IPS-18a (cell line): ENCODE measurements around the gene SH3PXD2B.

ENCODE experiments used
- H3K27ac ChIP-seq: one replicate; pipeline ENCODE4 v1.5.1; 2013; ENCODE audit warnings: low read length
- H3K27me3 ChIP-seq: one replicate; pipeline ENCODE4 v1.6.1; 2013; ENCODE audit warnings: mild to moderate bottlenecking, low read length; ENCODE audit not compliant: control insufficient read depth, insufficient read depth
- H3K36me3 ChIP-seq: one replicate; pipeline ENCODE4 v1.6.1; 2013; ENCODE audit warnings: low read depth, low read length; ENCODE audit not compliant: control insufficient read depth
- H3K4me1 ChIP-seq: one replicate; pipeline ENCODE4 v1.6.1; 2013; ENCODE audit warnings: low read depth, low read length; ENCODE audit not compliant: control insufficient read depth
- H3K4me3 ChIP-seq: one replicate; pipeline ENCODE4 v1.5.1; 2013; ENCODE audit warnings: low read length
- H3K9ac ChIP-seq: one replicate; pipeline ENCODE4 v1.6.1; 2013; ENCODE audit warnings: mild to moderate bottlenecking, low read length, moderate library complexity
- H3K9me3 ChIP-seq: one replicate; pipeline ENCODE4 v1.6.1; 2013; ENCODE audit warnings: low read depth, low read length; ENCODE audit not compliant: control insufficient read depth

Gene SH3PXD2B

GRCh38 chr5:172433071-172433470, 21.3 kb downstream of the SH3PXD2B start:
- Histone ChIP-seq H3K36me3 (peaks cover 3% of the 10 kb centered on the region), H3K27ac (no peak overlapping the region), H3K9ac (no peak overlapping the region), H3K4me3 (no peak overlapping the region), H3K27me3 (no peaks in the 10 kb centered on the region), H3K9me3 (no peaks in the 10 kb centered on the region), H3K4me1 (no peaks in the 10 kb centered on the region)

- Histone ChIP-seq H3K4me3 (no peak overlapping the region), H3K27ac (no peak overlapping the region), H3K9me3 (no peaks in the 10 kb centered on the region), H3K27me3 (no peaks in the 10 kb centered on the region), H3K36me3 (no peaks in the 10 kb centered on the region), H3K4me1 (no peaks in the 10 kb centered on the region), H3K9ac (no peak overlapping the region)
Observed at GRCh38 chr5:172430354-172430753, 24.0 kb downstream of the SH3PXD2B start.

GRCh38 chr5:172429201-172429940, 25.0 kb downstream of the SH3PXD2B start:
- Histone ChIP-seq H3K36me3 (no peaks in the 10 kb centered on the region), H3K9me3 (no peaks in the 10 kb centered on the region), H3K4me1 (no peaks in the 10 kb centered on the region), H3K27ac (no peak overlapping the region), H3K27me3 (no peaks in the 10 kb centered on the region), H3K4me3 (no peak overlapping the region), H3K9ac (no peak overlapping the region)

GRCh38 chr5:172428224-172429166, 25.8 kb downstream of the SH3PXD2B start:
- Histone ChIP-seq H3K27me3 (no peaks in the 10 kb centered on the region), H3K4me1 (no peaks in the 10 kb centered on the region), H3K36me3 (no peaks in the 10 kb centered on the region), H3K27ac (no peak overlapping the region), H3K4me3 (no peak overlapping the region), H3K9ac (no peak overlapping the region), H3K9me3 (no peaks in the 10 kb centered on the region)

- Histone ChIP-seq H3K4me1 (no peaks in the 10 kb centered on the region), H3K27me3 (no peaks in the 10 kb centered on the region), H3K4me3 (no peak overlapping the region), H3K27ac (no peak overlapping the region), H3K36me3 (no peaks in the 10 kb centered on the region), H3K9ac (no peak overlapping the region), H3K9me3 (no peaks in the 10 kb centered on the region)
Observed at GRCh38 chr5:172427202-172427601, 27.1 kb downstream of the SH3PXD2B start.

GRCh38 chr5:172426086-172426485, 28.2 kb downstream of the SH3PXD2B start:
- Histone ChIP-seq H3K27me3 (no peaks in the 10 kb centered on the region), H3K27ac (no peak overlapping the region), H3K9ac (no peak overlapping the region), H3K4me3 (no peak overlapping the region), H3K36me3 (peaks cover 5% of the 10 kb centered on the region), H3K4me1 (no peaks in the 10 kb centered on the region), H3K9me3 (no peaks in the 10 kb centered on the region)

GRCh38 chr5:172425402-172425801, 28.9 kb downstream of the SH3PXD2B start:
- Histone ChIP-seq H3K9me3 (no peaks in the 10 kb centered on the region), H3K27me3 (no peaks in the 10 kb centered on the region), H3K4me1 (no peaks in the 10 kb centered on the region), H3K27ac (no peak overlapping the region), H3K4me3 (no peak overlapping the region), H3K36me3 (peaks cover 8% of the 10 kb centered on the region), H3K9ac (no peak overlapping the region)

GRCh38 chr5:172424808-172425207, 29.5 kb downstream of the SH3PXD2B start:
- no peaks in the 10 kb centered on the region for H3K9me3 ChIP-seq
- no peaks in the 10 kb centered on the region for H3K27me3 ChIP-seq
- no peaks in the 10 kb centered on the region for H3K4me1 ChIP-seq
- peaks cover 12% of the 10 kb centered on the region for H3K36me3 ChIP-seq
- no peak overlapping the region for H3K4me3 ChIP-seq
- H3K9ac ChIP-seq: no peak overlapping the region
- H3K27ac ChIP-seq: no peak overlapping the region

- Histone ChIP-seq H3K4me1 (no peaks in the 10 kb centered on the region), H3K9ac (no peak overlapping the region), H3K36me3 (peaks cover 16% of the 10 kb centered on the region), H3K27ac (no peak overlapping the region), H3K9me3 (no peaks in the 10 kb centered on the region), H3K4me3 (no peak overlapping the region), H3K27me3 (no peaks in the 10 kb centered on the region)
Observed at GRCh38 chr5:172424111-172424490, 30.2 kb downstream of the SH3PXD2B start.

GRCh38 chr5:172423379-172424110, 30.8 kb downstream of the SH3PXD2B start:
- H3K9ac ChIP-seq: no peak overlapping the region
- no peaks in the 10 kb centered on the region for H3K27me3 ChIP-seq
- no peak overlapping the region for H3K27ac ChIP-seq
- no peaks in the 10 kb centered on the region for H3K4me1 ChIP-seq
- H3K36me3 ChIP-seq: peaks cover 16% of the 10 kb centered on the region
- no peaks in the 10 kb centered on the region for H3K9me3 ChIP-seq
- H3K4me3 ChIP-seq: no peak overlapping the region

- H3K4me1 ChIP-seq: no peaks in the 10 kb centered on the region
- no peaks in the 10 kb centered on the region for H3K9me3 ChIP-seq
- H3K27ac ChIP-seq: no peak overlapping the region
- no peak overlapping the region for H3K4me3 ChIP-seq
- H3K27me3 ChIP-seq: no peaks in the 10 kb centered on the region
- peaks cover 16% of the 10 kb centered on the region for H3K36me3 ChIP-seq
- no peak overlapping the region for H3K9ac ChIP-seq
Observed at GRCh38 chr5:172422255-172422654, 32.1 kb downstream of the SH3PXD2B start.
